ENCODE measurements around the gene CADPS.

The CADPS gene

DNA sequence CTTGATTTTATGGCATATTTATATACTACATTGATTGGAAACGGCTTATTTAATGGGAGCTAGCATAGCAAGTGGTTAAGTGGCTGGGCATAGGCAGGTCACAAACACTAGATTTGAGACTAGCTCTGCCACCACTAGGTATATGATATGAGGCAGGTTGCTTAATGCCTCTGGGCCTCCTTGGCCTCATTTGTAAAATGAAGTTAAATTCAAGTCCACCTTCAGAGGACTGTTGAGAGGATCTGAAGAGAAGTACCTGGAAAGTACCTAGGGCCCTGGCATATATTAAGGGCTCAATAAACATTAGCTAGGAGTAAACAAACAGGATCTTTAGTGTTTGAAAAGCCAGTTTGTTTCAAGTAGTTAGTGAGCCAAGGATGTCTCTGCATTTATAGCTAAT, 335.5 kb downstream of the CADPS start:
- Histone ChIP-seq H3K4me1 (ENCODE audit: control insufficient read depth in 2 of 2, insufficient read depth in 2 of 2, low read length in 2 of 2) (no peaks in the 10 kb centered on the region), H3K9me3 (ENCODE audit: control insufficient read depth in 2 of 2, low read length in 2 of 2) (no peaks in the 10 kb centered on the region), H3K4me3 (ENCODE audit: low read length in 2 of 2) (no peak overlapping the region), H3K36me3 (ENCODE audit: control insufficient read depth in 2 of 2, insufficient read depth in 2 of 2, low read length in 2 of 2) (no peaks in the 10 kb centered on the region), H3K27me3 (ENCODE audit: control insufficient read depth in 2 of 2, insufficient read depth in 2 of 2, low read length in 2 of 2) (no peaks in the 10 kb centered on the region), H3K27ac (ENCODE audit: low read depth in 2 of 2, low read length in 2 of 2) (no peak overlapping the region), H3K9ac (ENCODE audit: low read depth in 1 of 2, low read length in 2 of 2) (no peak overlapping the region)

DNA sequence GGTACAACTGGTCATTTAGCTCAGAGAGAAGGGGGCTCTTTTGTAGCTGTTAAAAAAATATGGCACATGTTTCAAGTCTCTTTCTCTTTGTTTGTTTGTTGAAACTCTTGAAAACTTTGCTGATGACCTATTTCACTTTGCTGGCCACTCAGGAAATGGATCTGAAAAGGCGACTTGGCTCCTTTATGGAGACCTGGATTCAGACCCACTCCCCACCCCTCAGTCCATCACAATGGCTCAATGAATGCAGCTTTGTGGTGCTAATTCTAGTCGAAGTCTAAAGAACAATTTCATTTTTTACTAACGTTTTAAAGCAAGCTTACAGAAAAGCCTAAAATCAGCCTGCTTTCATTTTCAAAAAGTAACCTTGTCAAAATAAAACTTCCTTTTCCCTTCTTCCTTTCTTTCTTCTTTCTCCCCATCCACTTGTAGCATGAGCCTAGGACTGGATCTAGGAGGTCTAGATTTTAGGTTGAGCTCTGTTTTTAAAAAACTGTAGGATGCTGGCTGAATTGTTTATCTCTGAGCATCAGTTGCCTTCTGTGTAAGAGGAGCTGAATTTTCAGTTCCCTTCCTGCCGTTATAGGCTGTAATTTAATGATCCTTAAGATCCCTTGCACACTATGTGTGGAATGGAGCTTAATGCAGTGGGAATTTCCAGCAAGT, 336.4 kb downstream of the CADPS start:
- H3K4me3 ChIP-seq (ENCODE audit: low read length in 2 of 2), result no peak overlapping the region
- no peaks in the 10 kb centered on the region for H3K9me3 ChIP-seq (ENCODE audit: control insufficient read depth in 2 of 2, low read length in 2 of 2)
- no peak overlapping the region for H3K27ac ChIP-seq (ENCODE audit: low read depth in 2 of 2, low read length in 2 of 2)
- H3K36me3 ChIP-seq (ENCODE audit: control insufficient read depth in 2 of 2, insufficient read depth in 2 of 2, low read length in 2 of 2), result no peaks in the 10 kb centered on the region
- H3K4me1 ChIP-seq (ENCODE audit: control insufficient read depth in 2 of 2, insufficient read depth in 2 of 2, low read length in 2 of 2), result no peaks in the 10 kb centered on the region
- H3K27me3 ChIP-seq (ENCODE audit: control insufficient read depth in 2 of 2, insufficient read depth in 2 of 2, low read length in 2 of 2), result no peaks in the 10 kb centered on the region
- no peak overlapping the region for H3K9ac ChIP-seq (ENCODE audit: low read depth in 1 of 2, low read length in 2 of 2)

DNA sequence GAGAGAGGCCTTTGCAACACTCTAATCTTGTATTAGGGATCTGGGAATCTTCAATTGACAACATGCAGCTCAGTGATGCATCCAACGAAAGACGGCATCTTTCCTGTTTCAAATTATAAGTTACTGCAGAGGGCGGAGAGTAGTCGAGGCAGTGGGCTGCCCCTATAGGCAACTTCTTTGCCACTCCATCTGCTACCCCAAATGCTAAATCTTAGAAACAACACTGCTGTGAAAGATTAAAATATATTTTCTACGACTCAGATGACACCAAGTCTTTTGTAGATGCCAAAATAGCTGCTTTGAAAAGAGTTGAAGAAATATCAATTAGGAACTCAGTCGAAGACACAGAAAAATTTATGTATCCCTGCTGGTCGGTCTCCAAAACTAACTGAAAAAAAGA, 340.9 kb downstream of the CADPS start:
- Histone ChIP-seq H3K4me3 (ENCODE audit: low read length in 2 of 2) (no peak overlapping the region), H3K9ac (ENCODE audit: low read depth in 1 of 2, low read length in 2 of 2) (no peak overlapping the region), H3K9me3 (ENCODE audit: control insufficient read depth in 2 of 2, low read length in 2 of 2) (no peaks in the 10 kb centered on the region), H3K27me3 (ENCODE audit: control insufficient read depth in 2 of 2, insufficient read depth in 2 of 2, low read length in 2 of 2) (no peaks in the 10 kb centered on the region), H3K27ac (ENCODE audit: low read depth in 2 of 2, low read length in 2 of 2) (no peak overlapping the region), H3K4me1 (ENCODE audit: control insufficient read depth in 2 of 2, insufficient read depth in 2 of 2, low read length in 2 of 2) (no peaks in the 10 kb centered on the region), H3K36me3 (ENCODE audit: control insufficient read depth in 2 of 2, insufficient read depth in 2 of 2, low read length in 2 of 2) (no peaks in the 10 kb centered on the region)

DNA sequence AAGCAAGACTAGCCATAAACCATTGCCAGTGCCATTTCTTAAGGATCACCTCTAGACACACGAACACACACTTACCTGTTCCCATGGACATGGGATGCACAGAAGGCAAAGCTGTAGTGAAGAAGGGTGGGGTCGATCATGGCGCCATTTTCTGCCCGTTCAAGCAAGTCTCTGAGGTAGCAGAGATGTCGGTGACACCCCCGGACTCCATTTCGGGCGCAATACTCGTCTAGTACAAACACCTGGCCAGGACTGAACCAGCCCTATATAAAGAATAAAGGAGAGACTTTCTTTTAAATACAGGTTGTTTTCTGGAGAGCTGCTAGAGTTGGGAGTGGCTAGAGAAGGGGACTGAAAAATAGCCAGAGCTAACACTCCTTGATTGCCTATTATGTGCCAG, 342.4 kb downstream of the CADPS start:
- H3K36me3 ChIP-seq (ENCODE audit: control insufficient read depth in 2 of 2, insufficient read depth in 2 of 2, low read length in 2 of 2), result no peaks in the 10 kb centered on the region
- no peak overlapping the region for H3K27ac ChIP-seq (ENCODE audit: low read depth in 2 of 2, low read length in 2 of 2)
- no peaks in the 10 kb centered on the region for H3K9me3 ChIP-seq (ENCODE audit: control insufficient read depth in 2 of 2, low read length in 2 of 2)
- no peak overlapping the region for H3K4me3 ChIP-seq (ENCODE audit: low read length in 2 of 2)
- H3K27me3 ChIP-seq (ENCODE audit: control insufficient read depth in 2 of 2, insufficient read depth in 2 of 2, low read length in 2 of 2), result no peaks in the 10 kb centered on the region
- H3K9ac ChIP-seq (ENCODE audit: low read depth in 1 of 2, low read length in 2 of 2), result no peak overlapping the region
- no peaks in the 10 kb centered on the region for H3K4me1 ChIP-seq (ENCODE audit: control insufficient read depth in 2 of 2, insufficient read depth in 2 of 2, low read length in 2 of 2)

DNA sequence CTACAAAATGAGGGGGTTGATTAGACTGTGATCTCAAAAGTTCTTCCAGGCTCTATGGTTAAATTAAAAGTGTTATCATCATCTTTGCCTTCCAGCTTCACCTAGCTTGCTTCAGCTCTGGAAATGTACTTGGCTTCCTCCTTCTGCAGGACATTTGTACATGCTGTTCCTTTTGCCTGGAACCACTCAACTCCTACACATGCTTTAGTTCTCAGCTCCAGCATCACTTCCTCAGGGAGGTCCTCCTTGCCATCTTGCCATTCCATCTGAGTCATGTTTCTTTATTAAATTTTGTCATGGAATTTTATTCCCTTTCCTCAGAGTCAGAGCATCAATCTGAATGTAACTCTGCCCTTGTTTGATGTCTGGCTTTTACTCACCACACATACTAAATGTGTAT, 343.2 kb downstream of the CADPS start:
- no peaks in the 10 kb centered on the region for H3K36me3 ChIP-seq (ENCODE audit: control insufficient read depth in 2 of 2, insufficient read depth in 2 of 2, low read length in 2 of 2)
- no peak overlapping the region for H3K9ac ChIP-seq (ENCODE audit: low read depth in 1 of 2, low read length in 2 of 2)
- H3K4me1 ChIP-seq (ENCODE audit: control insufficient read depth in 2 of 2, insufficient read depth in 2 of 2, low read length in 2 of 2), result no peaks in the 10 kb centered on the region
- H3K27me3 ChIP-seq (ENCODE audit: control insufficient read depth in 2 of 2, insufficient read depth in 2 of 2, low read length in 2 of 2), result no peaks in the 10 kb centered on the region
- no peak overlapping the region for H3K27ac ChIP-seq (ENCODE audit: low read depth in 2 of 2, low read length in 2 of 2)
- no peak overlapping the region for H3K4me3 ChIP-seq (ENCODE audit: low read length in 2 of 2)
- H3K9me3 ChIP-seq (ENCODE audit: control insufficient read depth in 2 of 2, low read length in 2 of 2), result no peaks in the 10 kb centered on the region

DNA sequence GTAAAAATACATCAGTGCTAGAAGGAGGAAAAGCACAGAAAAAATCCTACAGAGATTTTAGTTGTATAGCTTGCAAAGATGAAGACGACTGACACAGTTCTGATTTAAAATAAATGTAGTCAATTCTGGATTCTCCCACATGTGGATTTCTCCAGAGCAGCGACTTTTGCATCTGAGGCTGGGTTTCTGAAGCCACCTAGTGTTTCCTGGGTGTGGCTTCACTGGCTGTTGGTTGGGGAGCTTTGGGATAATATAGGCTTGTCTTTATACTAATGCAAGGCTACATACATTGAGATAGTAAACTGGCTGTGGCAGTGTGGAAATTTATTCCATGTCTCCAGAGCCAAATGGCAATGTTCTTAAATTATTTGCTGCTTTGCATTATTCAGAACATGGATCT, 343.7 kb downstream of the CADPS start:
- Histone ChIP-seq H3K9ac (ENCODE audit: low read depth in 1 of 2, low read length in 2 of 2) (no peak overlapping the region), H3K36me3 (ENCODE audit: control insufficient read depth in 2 of 2, insufficient read depth in 2 of 2, low read length in 2 of 2) (no peaks in the 10 kb centered on the region), H3K27ac (ENCODE audit: low read depth in 2 of 2, low read length in 2 of 2) (no peak overlapping the region), H3K4me1 (ENCODE audit: control insufficient read depth in 2 of 2, insufficient read depth in 2 of 2, low read length in 2 of 2) (no peaks in the 10 kb centered on the region), H3K27me3 (ENCODE audit: control insufficient read depth in 2 of 2, insufficient read depth in 2 of 2, low read length in 2 of 2) (no peaks in the 10 kb centered on the region), H3K4me3 (ENCODE audit: low read length in 2 of 2) (no peak overlapping the region), H3K9me3 (ENCODE audit: control insufficient read depth in 2 of 2, low read length in 2 of 2) (no peaks in the 10 kb centered on the region)

DNA sequence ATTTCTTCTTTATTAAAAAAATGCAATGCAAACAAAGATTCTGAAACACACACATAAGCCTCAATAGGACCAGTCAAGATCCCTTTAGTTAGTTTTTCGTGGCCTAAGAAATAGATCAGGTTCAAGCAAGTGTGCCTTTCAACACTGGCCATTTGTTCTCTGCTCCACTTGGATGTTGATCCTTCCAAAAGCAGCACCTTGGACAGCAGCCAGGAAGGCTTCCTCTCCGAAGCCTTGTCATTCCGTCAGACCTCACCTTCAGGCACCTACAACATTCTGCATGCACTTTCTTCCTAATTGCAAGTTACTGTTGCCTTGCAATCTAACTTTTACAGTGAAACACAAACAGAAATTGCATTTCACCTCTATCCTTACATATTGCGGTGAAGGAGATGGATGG, 346.0 kb downstream of the CADPS start:
- no peaks in the 10 kb centered on the region for H3K36me3 ChIP-seq (ENCODE audit: control insufficient read depth in 2 of 2, insufficient read depth in 2 of 2, low read length in 2 of 2)

DNA sequence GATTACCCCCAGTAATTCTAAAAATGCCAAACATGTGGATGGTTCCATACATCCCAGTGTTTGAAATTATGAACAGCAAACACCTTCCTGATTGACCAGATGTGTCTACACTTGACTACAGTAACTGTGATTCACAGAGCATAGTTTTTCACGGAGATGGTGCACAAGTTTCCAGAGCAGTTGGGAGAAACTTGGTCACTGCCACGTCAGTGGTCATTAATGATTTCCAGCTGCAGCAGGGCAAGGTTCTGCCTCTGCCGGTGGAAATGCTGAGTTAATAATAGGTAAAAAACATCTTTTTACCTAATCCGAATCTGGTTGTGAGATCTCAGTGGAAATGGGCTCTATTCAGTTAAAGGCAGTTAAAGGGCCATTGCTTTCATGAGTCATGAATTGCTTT, 347.7 kb downstream of the CADPS start:
- no peaks in the 10 kb centered on the region for H3K27me3 ChIP-seq (ENCODE audit: control insufficient read depth in 2 of 2, insufficient read depth in 2 of 2, low read length in 2 of 2)
- H3K27ac ChIP-seq (ENCODE audit: low read depth in 2 of 2, low read length in 2 of 2), result no peak overlapping the region
- no peaks in the 10 kb centered on the region for H3K9me3 ChIP-seq (ENCODE audit: control insufficient read depth in 2 of 2, low read length in 2 of 2)
- no peak overlapping the region for H3K9ac ChIP-seq (ENCODE audit: low read depth in 1 of 2, low read length in 2 of 2)
- H3K4me3 ChIP-seq (ENCODE audit: low read length in 2 of 2), result no peak overlapping the region
- no peaks in the 10 kb centered on the region for H3K4me1 ChIP-seq (ENCODE audit: control insufficient read depth in 2 of 2, insufficient read depth in 2 of 2, low read length in 2 of 2)
- H3K36me3 ChIP-seq (ENCODE audit: control insufficient read depth in 2 of 2, insufficient read depth in 2 of 2, low read length in 2 of 2), result no peaks in the 10 kb centered on the region

More for the DNA sequence above, 346.0 kb downstream of the CADPS start:
- no peaks in the 10 kb centered on the region for H3K9me3 ChIP-seq (ENCODE audit: control insufficient read depth in 2 of 2, low read length in 2 of 2)
- H3K4me1 ChIP-seq (ENCODE audit: control insufficient read depth in 2 of 2, insufficient read depth in 2 of 2, low read length in 2 of 2), result no peaks in the 10 kb centered on the region
- no peak overlapping the region for H3K27ac ChIP-seq (ENCODE audit: low read depth in 2 of 2, low read length in 2 of 2)
- no peaks in the 10 kb centered on the region for H3K27me3 ChIP-seq (ENCODE audit: control insufficient read depth in 2 of 2, insufficient read depth in 2 of 2, low read length in 2 of 2)
- no peak overlapping the region for H3K4me3 ChIP-seq (ENCODE audit: low read length in 2 of 2)
- H3K9ac ChIP-seq (ENCODE audit: low read depth in 1 of 2, low read length in 2 of 2), result no peak overlapping the region

DNA sequence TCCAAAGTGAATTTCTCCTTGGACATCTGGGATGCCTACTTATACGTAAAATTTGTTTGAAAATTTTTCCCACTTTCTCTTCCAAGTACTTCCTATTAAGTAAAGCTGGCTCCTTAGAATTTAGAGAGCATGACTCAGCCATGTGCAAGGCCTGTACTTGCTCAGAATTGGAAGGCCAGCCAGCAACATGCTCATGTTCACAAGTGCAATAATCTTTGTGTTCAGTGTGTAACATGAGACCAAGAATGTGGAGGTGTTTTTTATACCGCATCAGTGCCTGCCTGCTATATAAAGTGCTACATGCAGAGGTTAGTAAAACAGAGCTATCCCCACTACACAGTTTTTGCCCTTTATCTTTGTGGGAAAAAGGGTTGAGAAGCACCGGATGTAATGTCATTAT, 349.9 kb downstream of the CADPS start:
- Histone ChIP-seq H3K36me3 (ENCODE audit: control insufficient read depth in 2 of 2, insufficient read depth in 2 of 2, low read length in 2 of 2) (no peaks in the 10 kb centered on the region), H3K9ac (ENCODE audit: low read depth in 1 of 2, low read length in 2 of 2) (no peak overlapping the region), H3K4me3 (ENCODE audit: low read length in 2 of 2) (no peak overlapping the region), H3K27ac (ENCODE audit: low read depth in 2 of 2, low read length in 2 of 2) (no peak overlapping the region), H3K4me1 (ENCODE audit: control insufficient read depth in 2 of 2, insufficient read depth in 2 of 2, low read length in 2 of 2) (peaks cover 3 to 12% of the 10 kb centered on the region in 2 donors), H3K9me3 (ENCODE audit: control insufficient read depth in 2 of 2, low read length in 2 of 2) (no peaks in the 10 kb centered on the region), H3K27me3 (ENCODE audit: control insufficient read depth in 2 of 2, insufficient read depth in 2 of 2, low read length in 2 of 2) (no peaks in the 10 kb centered on the region)

DNA sequence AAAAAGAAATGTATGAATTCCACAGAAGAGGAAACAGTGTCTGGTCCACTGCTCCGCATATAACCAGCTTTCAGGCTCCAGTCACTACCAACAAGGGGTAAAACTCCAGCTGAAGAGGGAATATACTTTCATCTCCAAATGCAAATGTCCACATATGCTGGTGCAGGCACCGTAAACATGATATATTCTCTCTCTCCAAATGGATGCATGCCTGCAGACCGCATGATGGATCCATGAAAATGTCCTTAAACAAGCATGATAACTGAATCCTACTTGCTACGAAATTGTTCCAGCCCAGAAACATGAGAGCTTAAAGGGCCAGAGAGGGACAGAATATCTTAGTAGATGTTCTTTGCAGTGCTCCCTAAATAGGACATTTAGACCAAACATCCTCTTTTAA, 351.5 kb downstream of the CADPS start:
- no peak overlapping the region for H3K4me3 ChIP-seq (ENCODE audit: low read length in 2 of 2)
- H3K36me3 ChIP-seq (ENCODE audit: control insufficient read depth in 2 of 2, insufficient read depth in 2 of 2, low read length in 2 of 2), result no peaks in the 10 kb centered on the region
- H3K27me3 ChIP-seq (ENCODE audit: control insufficient read depth in 2 of 2, insufficient read depth in 2 of 2, low read length in 2 of 2), result no peaks in the 10 kb centered on the region
- no peaks in the 10 kb centered on the region for H3K9me3 ChIP-seq (ENCODE audit: control insufficient read depth in 2 of 2, low read length in 2 of 2)
- H3K27ac ChIP-seq (ENCODE audit: low read depth in 2 of 2, low read length in 2 of 2), result no peak overlapping the region
- peaks cover 3 to 12% of the 10 kb centered on the region in 2 donors for H3K4me1 ChIP-seq (ENCODE audit: control insufficient read depth in 2 of 2, insufficient read depth in 2 of 2, low read length in 2 of 2)
- no peak overlapping the region for H3K9ac ChIP-seq (ENCODE audit: low read depth in 1 of 2, low read length in 2 of 2)
